Keratinocyte (primary cell): ENCODE measurements around the gene DNAJB13. TPM values are rescaled to one million over a fixed set of nuclear protein-coding genes. Genes with fewer than 3 reads are reported as not detected.

ENCODE experiments used
- DNase-seq: peaks from one replicate; pipeline ENCODE4 v3.0.0-alpha.2; 2011; ENCODE audit warnings: low read depth, missing footprints, low spot score
- FAIRE-seq: peaks from 2 replicates; lab custom pipeline; 2011; peaks lifted over from hg19 to GRCh38; lab: Jason Lieb, UNC
- H2AFZ ChIP-seq: 2 replicates; pipeline ENCODE4 v1.6.0; 2012; ENCODE audit warnings: low read length, control low read depth, inconsistent platforms; ENCODE audit not compliant: control insufficient read depth
- H3K27ac ChIP-seq: 2 replicates; pipeline ENCODE4 v1.5.1; 2011; ENCODE audit warnings: low read length; ENCODE audit not compliant: control insufficient read depth, insufficient read depth
- H3K27me3 ChIP-seq: 3 replicates; pipeline ENCODE4 v1.6.0; 2011; ENCODE audit warnings: low read length; ENCODE audit not compliant: control insufficient read depth, insufficient read depth; ENCODE audit errors: extremely low read depth
- H3K36me3 ChIP-seq, 2 experiments: 2 replicates in 1 of 2; 3 replicates in 1 of 2; pipeline ENCODE4 v1.5.1; 2011; ENCODE audit warnings: low read length in 2 of 2, mild to moderate bottlenecking in 1 of 2; ENCODE audit not compliant: control insufficient read depth in 2 of 2, insufficient read depth in 2 of 2; ENCODE audit errors: extremely low read depth in 1 of 2
- H3K4me1 ChIP-seq: 3 replicates; pipeline ENCODE4 v1.5.1; 2011; ENCODE audit warnings: low read length; ENCODE audit not compliant: control insufficient read depth, insufficient read depth; ENCODE audit errors: extremely low read depth
- H3K4me2 ChIP-seq: 3 replicates; pipeline ENCODE4 v1.6.0; 2011; ENCODE audit warnings: low read depth, low read length; ENCODE audit not compliant: control insufficient read depth, insufficient read depth; ENCODE audit errors: extremely low read depth
- H3K4me3 ChIP-seq, 3 experiments: fragments of 200-600 bp in 1 of 3; sonication (generic) in 1 of 3; 2 replicates in 2 of 3; 3 replicates in 1 of 3; pipeline ENCODE4 v1.5.1; 2011 to 2016; ENCODE audit warnings: low read length in 3 of 3, mild to moderate bottlenecking in 3 of 3, control low read depth in 2 of 3, inconsistent platforms in 1 of 3, low read depth in 1 of 3, mixed read lengths in 1 of 3, mixed run types in 1 of 3, moderate library complexity in 1 of 3; ENCODE audit not compliant: control insufficient read depth in 2 of 3, insufficient read depth in 2 of 3; ENCODE audit errors: extremely low read depth in 1 of 3
- H3K79me2 ChIP-seq: 2 replicates; pipeline ENCODE4 v1.6.0; 2012; ENCODE audit warnings: low read length; ENCODE audit not compliant: control insufficient read depth, insufficient read depth
- H3K9ac ChIP-seq: 3 replicates; pipeline ENCODE4 v1.6.0; 2011; ENCODE audit warnings: low read length; ENCODE audit not compliant: control insufficient read depth, insufficient read depth; ENCODE audit errors: extremely low read depth
- H3K9me1 ChIP-seq: 3 replicates; pipeline ENCODE4 v1.6.0; 2011; ENCODE audit warnings: low read length; ENCODE audit not compliant: control insufficient read depth, insufficient read depth; ENCODE audit errors: extremely low read depth
- H3K9me3 ChIP-seq: 2 replicates; pipeline ENCODE4 v1.5.1; 2012; ENCODE audit warnings: low read depth, low read length; ENCODE audit not compliant: control insufficient read depth
- H4K20me1 ChIP-seq: 3 replicates; pipeline ENCODE4 v1.6.0; 2011; ENCODE audit warnings: low read length; ENCODE audit not compliant: control insufficient read depth, insufficient read depth; ENCODE audit errors: extremely low read depth
- EZH2 ChIP-seq: IDR thresholded peaks from one replicate; pipeline ENCODE4 v1.6.1; 2012; ENCODE audit warnings: inconsistent platforms, mild to moderate bottlenecking, low read length, moderate library complexity
- dilution Hi-C: fragments of 300-500 bp; cut with MboI; formaldehyde crosslinking; loops from one replicate; pipeline ENCODE4 v1.7.0; 2020; ENCODE audit warnings: low sequenced_read_pairs; ENCODE audit not compliant: extremely low pct_ligation_motif_present
- polyA plus RNA-seq, 5 experiments: library from polyadenylated mRNA; depleted of rRNA in 3 of 5; stranded (reverse) in 3 of 5; stranded (forward) in 1 of 5; unstranded in 1 of 5; fragments of >200 nt; gene quantifications; 1 replicate in 1 of 5; 2 replicates in 3 of 5; 3 replicates in 1 of 5; pipeline versions ENCODE4 v1.2.1 to v1.2.3, GENCODE V29; 2011 to 2012; ENCODE audit warnings: missing spikeins in 2 of 5, low read depth in 1 of 5, low replicate concordance in 1 of 5
- TF ChIP-seq, protein P1 (sequence below), 3 experiments: IDR thresholded peaks in 1 of 3; conservative IDR thresholded peaks in 1 of 3; optimal IDR thresholded peaks in 1 of 3; 2 replicates in 2 of 3; 3 replicates in 1 of 3; pipeline versions ENCODE3 to v1.5.1; 2011; ENCODE audit warnings: low read length in 3 of 3, mild to moderate bottlenecking in 3 of 3, moderate library complexity in 2 of 3, control low read depth in 1 of 3, inconsistent platforms in 1 of 3; ENCODE audit not compliant: insufficient read depth in 2 of 3; ENCODE audit errors: extremely low read depth in 1 of 3

The DNAJB13 gene
- polyA plus RNA-seq, 1 donor (not counting 4 experiments of a cell fraction or from before 2014, with no cell fraction given), result 0.09 TPM

DNA sequence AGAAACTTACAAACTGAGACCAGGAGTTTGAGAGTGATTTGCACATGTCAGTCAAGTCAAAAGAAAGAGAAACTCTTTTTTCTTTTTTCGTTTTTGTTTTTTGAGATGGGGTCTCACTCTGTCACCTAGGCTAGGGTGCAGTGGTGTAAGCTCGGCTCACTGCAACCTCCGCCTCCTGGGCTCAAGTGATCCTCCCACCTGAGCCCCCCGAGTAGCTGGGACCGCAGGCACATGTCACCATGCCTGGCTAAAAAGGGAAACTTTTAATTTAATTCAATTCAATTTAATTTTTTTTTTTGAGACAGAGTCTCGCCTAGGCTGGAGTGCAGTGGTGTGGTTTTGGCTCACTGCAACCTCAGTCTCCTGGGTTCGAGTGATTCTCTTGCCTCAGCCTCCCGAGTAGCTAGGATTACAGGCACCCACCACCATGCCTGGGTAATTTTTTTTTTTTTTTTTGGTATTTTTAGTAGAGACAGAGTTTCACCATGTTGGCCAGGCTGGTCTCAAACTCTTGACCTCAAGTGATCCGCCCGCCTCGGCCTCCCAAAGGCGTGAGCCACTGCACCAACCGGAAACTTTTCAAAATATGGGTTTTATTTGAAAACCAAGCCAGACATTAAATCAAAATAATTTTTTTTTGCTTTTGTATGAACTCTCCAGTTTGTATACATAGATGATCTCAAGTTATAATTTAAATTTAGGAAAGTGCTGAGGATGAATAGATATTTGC lies 48.2 kb downstream of the DNAJB13 start:
- no peak for TF ChIP-seq EZH2
- TF ChIP-seq, protein P1, sequence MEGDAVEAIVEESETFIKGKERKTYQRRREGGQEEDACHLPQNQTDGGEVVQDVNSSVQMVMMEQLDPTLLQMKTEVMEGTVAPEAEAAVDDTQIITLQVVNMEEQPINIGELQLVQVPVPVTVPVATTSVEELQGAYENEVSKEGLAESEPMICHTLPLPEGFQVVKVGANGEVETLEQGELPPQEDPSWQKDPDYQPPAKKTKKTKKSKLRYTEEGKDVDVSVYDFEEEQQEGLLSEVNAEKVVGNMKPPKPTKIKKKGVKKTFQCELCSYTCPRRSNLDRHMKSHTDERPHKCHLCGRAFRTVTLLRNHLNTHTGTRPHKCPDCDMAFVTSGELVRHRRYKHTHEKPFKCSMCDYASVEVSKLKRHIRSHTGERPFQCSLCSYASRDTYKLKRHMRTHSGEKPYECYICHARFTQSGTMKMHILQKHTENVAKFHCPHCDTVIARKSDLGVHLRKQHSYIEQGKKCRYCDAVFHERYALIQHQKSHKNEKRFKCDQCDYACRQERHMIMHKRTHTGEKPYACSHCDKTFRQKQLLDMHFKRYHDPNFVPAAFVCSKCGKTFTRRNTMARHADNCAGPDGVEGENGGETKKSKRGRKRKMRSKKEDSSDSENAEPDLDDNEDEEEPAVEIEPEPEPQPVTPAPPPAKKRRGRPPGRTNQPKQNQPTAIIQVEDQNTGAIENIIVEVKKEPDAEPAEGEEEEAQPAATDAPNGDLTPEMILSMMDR (optimal IDR thresholded peaks at IDR 0.05 in 1 of 3, IDR thresholded peaks at IDR 0.05 in 1 of 3, conservative IDR thresholded peaks at IDR 0.05 in 1 of 3; ENCODE audit: extremely low read depth in 1 of 3, insufficient read depth in 2 of 3, low read length in 3 of 3), result no peak
- Histone ChIP-seq H3K4me1 (no peaks in the 10 kb centered on the region), H3K9ac (no peak overlapping the region), H3K36me3 (peaks cover 0 to 2% of the 10 kb centered on the region in 2 experiments), H3K9me1 (no peaks in the 10 kb centered on the region), H3K27me3 (no peaks in the 10 kb centered on the region), H3K79me2 (no peaks in the 10 kb centered on the region), H2AFZ (no peak overlapping the region), H3K27ac (no peak overlapping the region), H3K9me3 (no peaks in the 10 kb centered on the region), H3K4me3 (no peak overlapping the region), H4K20me1 (no peaks in the 10 kb centered on the region), H3K4me2 (no peak overlapping the region)
- dilution Hi-C loops, result no loop called here
- DNase-seq (no peak), FAIRE-seq (no peak)

- Histone ChIP-seq H3K4me1 (no peaks in the 10 kb centered on the region), H3K27me3 (no peaks in the 10 kb centered on the region), H3K4me2 (no peak overlapping the region), H3K4me3 (no peak overlapping the region), H3K9me3 (no peaks in the 10 kb centered on the region), H3K27ac (no peak overlapping the region), H3K9me1 (no peaks in the 10 kb centered on the region), H3K9ac (no peak overlapping the region), H3K79me2 (no peaks in the 10 kb centered on the region), H4K20me1 (no peaks in the 10 kb centered on the region), H2AFZ (no peak overlapping the region), H3K36me3 (peaks cover 0 to 4% of the 10 kb centered on the region in 2 experiments)
- dilution Hi-C loops, result no loop called here
- FAIRE-seq (no peak), DNase-seq (no peak)
- no peak for TF ChIP-seq EZH2
- TF ChIP-seq, protein P1 (optimal IDR thresholded peaks at IDR 0.05 in 1 of 3, IDR thresholded peaks at IDR 0.05 in 1 of 3, conservative IDR thresholded peaks at IDR 0.05 in 1 of 3; ENCODE audit: extremely low read depth in 1 of 3, insufficient read depth in 2 of 3, low read length in 3 of 3), result no peak
Observed at GRCh38 chr11:73999581-74000306, 48.9 kb downstream of the DNAJB13 start.
